Mammary microvascular endothelial cell (primary cell): ENCODE measurements around the gene DVL1. TPM values are rescaled to one million over a fixed set of nuclear protein-coding genes. Genes with fewer than 3 reads are reported as not detected.

Source experiments
- total RNA-seq: library from RNA; depleted of rRNA; stranded (reverse); fragments of >200 nt; gene quantifications from 2 replicates; pipeline ENCODE4 v1.2.3, GENCODE V29; 2015

The DVL1 gene
- 41.1 and 41.3 TPM in 2 replicates for total RNA-seq

GRCh38 chr1:1349256-1350012 is at the start of gene DVL1:
DVL1 (minus strand) TSS chr1:1349418; CDS start chr1:1349065, 353 bp downstream.

GRCh38 chr1:1374929-1375662 is 25.9 kb upstream of the DVL1 start, which contains the start of gene AURKAIP1:
AURKAIP1 (minus strand) TSS chr1:1375207; CDS start chr1:1374756, 451 bp downstream.

GRCh38 chr1:1358433-1359271 is 9.4 kb upstream of the DVL1 start, which contains the start of gene MXRA8:
MXRA8 (minus strand) TSS chr1:1358555; CDS start chr1:1358504, 51 bp downstream.

DNA sequence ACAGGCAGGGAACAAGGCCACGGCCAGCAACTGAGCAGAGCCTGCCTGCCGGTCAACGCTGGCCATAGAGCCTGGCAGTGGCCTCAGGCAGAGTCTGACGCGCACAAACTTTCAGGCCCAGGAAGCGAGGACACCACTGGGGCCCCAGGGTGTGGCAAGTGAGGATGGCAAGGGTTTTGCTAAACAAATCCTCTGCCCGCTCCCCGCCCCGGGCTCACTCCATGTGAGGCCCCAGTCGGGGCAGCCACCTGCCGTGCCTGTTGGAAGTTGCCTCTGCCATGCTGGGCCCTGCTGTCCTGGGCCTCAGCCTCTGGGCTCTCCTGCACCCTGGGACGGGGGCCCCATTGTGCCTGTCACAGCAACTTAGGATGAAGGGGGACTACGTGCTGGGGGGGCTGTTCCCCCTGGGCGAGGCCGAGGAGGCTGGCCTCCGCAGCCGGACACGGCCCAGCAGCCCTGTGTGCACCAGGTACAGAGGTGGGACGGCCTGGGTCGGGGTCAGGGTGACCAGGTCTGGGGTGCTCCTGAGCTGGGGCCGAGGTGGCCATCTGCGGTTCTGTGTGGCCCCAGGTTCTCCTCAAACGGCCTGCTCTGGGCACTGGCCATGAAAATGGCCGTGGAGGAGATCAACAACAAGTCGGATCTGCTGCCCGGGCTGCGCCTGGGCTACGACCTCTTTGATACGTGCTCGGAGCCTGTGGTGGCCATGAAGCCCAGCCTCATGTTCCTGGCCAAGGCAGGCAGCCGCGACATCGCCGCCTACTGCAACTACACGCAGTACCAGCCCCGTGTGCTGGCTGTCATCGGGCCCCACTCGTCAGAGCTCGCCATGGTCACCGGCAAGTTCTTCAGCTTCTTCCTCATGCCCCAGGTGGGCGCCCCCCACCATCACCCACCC is 17.9 kb downstream of the DVL1 start, which contains the start of gene TAS1R3:
Gene TAS1R3, plus strand, starts transcription at position 213 of the 898 bp plus-strand sequence. Its CDS starts 66 bp downstream, at position 279.

GRCh38 chr1:1324524-1325287 is 24.5 kb downstream of the DVL1 start, which contains the start of the genes CPTP and INTS11:
CPTP (plus strand) TSS chr1:1324802; CDS start chr1:1326911, 2,109 bp downstream.
INTS11 (minus strand) TSS chr1:1324660; CDS start chr1:1324608, 52 bp downstream.

GRCh38 chr1:1307923-1308755 is 41.1 kb downstream of the DVL1 start, which contains the start of the genes ACAP3 and PUSL1:
ACAP3 (minus strand) TSS chr1:1307930; CDS start chr1:1307815, 115 bp downstream.
PUSL1 (plus strand) TSS chr1:1308597; CDS start chr1:1308644, 47 bp downstream.

Other genes starting within 250 kb of the DVL1 start
- 14.0 and 15.6 TPM in 2 replicates for gene C1orf159, start 233.3 kb downstream of the DVL1 start, total RNA-seq
- not detected in 2 replicates for gene TTLL10, start 175.5 kb downstream of the DVL1 start, total RNA-seq
- gene TNFRSF18, start 142.8 kb downstream of the DVL1 start, total RNA-seq = not detected in 2 replicates
- gene TNFRSF4, start 135.3 kb downstream of the DVL1 start, total RNA-seq = 1.4 and 2.0 TPM in 2 replicates
- gene SDF4, start 117.4 kb downstream of the DVL1 start, total RNA-seq = 205 and 217 TPM in 2 replicates
- gene B3GALT6, start 117.2 kb downstream of the DVL1 start, total RNA-seq = 27.9 and 30.2 TPM in 2 replicates
- gene C1QTNF12, start 102.7 kb downstream of the DVL1 start, total RNA-seq = 0.25 and 0.27 TPM in 2 replicates
- gene UBE2J2, start 75.6 kb downstream of the DVL1 start, total RNA-seq = 36.0 and 43.3 TPM in 2 replicates
- gene SCNN1D, start 69.0 kb downstream of the DVL1 start, total RNA-seq = 0.05 and 0.67 TPM in 2 replicates
- 13.7 and 20.6 TPM in 2 replicates for gene ACAP3, start 41.5 kb downstream of the DVL1 start, total RNA-seq
- gene PUSL1, start 40.8 kb downstream of the DVL1 start, total RNA-seq = 38.5 and 38.6 TPM in 2 replicates
- 83.0 and 98.9 TPM in 2 replicates for gene INTS11, start 24.8 kb downstream of the DVL1 start, total RNA-seq
- 40.4 and 40.6 TPM in 2 replicates for gene CPTP, start 24.6 kb downstream of the DVL1 start, total RNA-seq
- not detected in 2 replicates for gene TAS1R3, start 18.1 kb downstream of the DVL1 start, total RNA-seq
- gene MXRA8, start 9.1 kb upstream of the DVL1 start, total RNA-seq = 0.20 and 0.34 TPM in 2 replicates
- 180 and 195 TPM in 2 replicates for gene AURKAIP1, start 25.8 kb upstream of the DVL1 start, total RNA-seq
- 40.4 and 46.4 TPM in 2 replicates for gene CCNL2, start 49.9 kb upstream of the DVL1 start, total RNA-seq
- gene MRPL20, start 57.9 kb upstream of the DVL1 start, total RNA-seq = 204 and 208 TPM in 2 replicates
- gene ANKRD65, start 71.9 kb upstream of the DVL1 start, total RNA-seq = 0.47 and 0.64 TPM in 2 replicates
- gene VWA1, start 86.3 kb upstream of the DVL1 start, total RNA-seq = 45.7 and 49.0 TPM in 2 replicates
- 0.07 TPM in 1 of 2 replicates, not detected in the other for gene ATAD3C, start 100.3 kb upstream of the DVL1 start, total RNA-seq
- 40.2 and 43.1 TPM in 2 replicates for gene ATAD3B, start 122.3 kb upstream of the DVL1 start, total RNA-seq
- gene ATAD3A, start 162.7 kb upstream of the DVL1 start, total RNA-seq = 50.7 and 56.6 TPM in 2 replicates
- 0.69 and 1.7 TPM in 2 replicates for gene TMEM240, start 191.2 kb upstream of the DVL1 start, total RNA-seq
- gene SSU72, start 225.4 kb upstream of the DVL1 start, total RNA-seq = 111 and 116 TPM in 2 replicates